HepG2 (cell line): ENCODE measurements around the gene NINJ2. TPM values are rescaled to one million over a fixed set of nuclear protein-coding genes. Genes with fewer than 3 reads are reported as not detected.

Source experiments
- AKAP8 ChIP-seq: sonication (generic); formaldehyde crosslinking; IDR thresholded peaks from 2 replicates; pipeline ENCODE4 v1.5.1; 2020; ENCODE audit warnings: mild to moderate bottlenecking, missing genetic modification reagents
- GATAD2A ChIP-seq: IDR thresholded peaks from 2 replicates; pipeline ENCODE4 v1.6.1; 2016
- JUNB ChIP-seq: sonication (generic); formaldehyde crosslinking; IDR thresholded peaks from 2 replicates; pipeline ENCODE4 v1.8.0; 2022; ENCODE audit warnings: missing genetic modification reagents, mild to moderate bottlenecking, borderline replicate concordance
- KDM4B ChIP-seq: sonication (generic); formaldehyde crosslinking; IDR thresholded peaks from 2 replicates; pipeline ENCODE4 v1.4.0; 2020; ENCODE audit warnings: missing genetic modification reagents
- KLF9 ChIP-seq: IDR thresholded peaks from 2 replicates; pipeline ENCODE4 v1.6.1; 2016; ENCODE audit warnings: low read depth
- MAFG ChIP-seq: sonication (generic); formaldehyde crosslinking; IDR thresholded peaks from 2 replicates; pipeline ENCODE4 v1.5.1; 2020; ENCODE audit warnings: mild to moderate bottlenecking, missing genetic modification reagents
- ZNF124 ChIP-seq: sonication (generic); formaldehyde crosslinking; IDR thresholded peaks from 2 replicates; pipeline ENCODE4 v1.4.0; 2020; ENCODE audit warnings: missing genetic modification reagents
- ZNF451 ChIP-seq: sonication (generic); formaldehyde crosslinking; IDR thresholded peaks from 2 replicates; pipeline ENCODE4 v1.5.0; 2020; ENCODE audit warnings: mild to moderate bottlenecking, missing genetic modification reagents
- ZNF788 ChIP-seq: sonication (generic); formaldehyde crosslinking; IDR thresholded peaks from 2 replicates; pipeline ENCODE4 v1.5.0; 2020; ENCODE audit warnings: mild to moderate bottlenecking, missing genetic modification reagents, borderline replicate concordance
- polyA plus RNA-seq, 8 experiments: library from polyadenylated mRNA; depleted of rRNA in 3 of 8; stranded (reverse) in 7 of 8; unstranded in 1 of 8; fragments of >200 nt; fragmentation: Illumina TruSeq in 4 of 8; extraction: Trizol in 4 of 8; gene quantifications; 2 replicates each; pipeline versions ENCODE4 v1.2.1 to v1.2.3, GENCODE V29; 2011 to 2016; ENCODE audit warnings: low read depth in 4 of 8, missing spikeins in 1 of 8, mixed read lengths in 1 of 8; ENCODE audit not compliant: insufficient read depth in 1 of 8
- total RNA-seq, 5 experiments: library from RNA; depleted of rRNA; stranded (reverse); fragments of >200 nt; fragmentation: Illumina TruSeq; extraction: Trizol; gene quantifications; 2 replicates each; pipeline ENCODE4 v1.2.3, GENCODE V29; 2016; ENCODE audit warnings: low read depth in 1 of 5
- TF ChIP-seq, protein P1 (sequence below): sonication (generic); formaldehyde crosslinking; IDR thresholded peaks from 2 replicates; pipeline ENCODE4 v1.4.0; 2020; ENCODE audit warnings: missing genetic modification reagents, borderline replicate concordance
- TF ChIP-seq, protein P2 (sequence below): sonication (generic); formaldehyde crosslinking; IDR thresholded peaks from 2 replicates; pipeline ENCODE4 v1.4.0; 2020; ENCODE audit warnings: mild to moderate bottlenecking, missing genetic modification reagents, borderline replicate concordance
- TF ChIP-seq, protein P3 (sequence below): sonication (generic); formaldehyde crosslinking; IDR thresholded peaks from 2 replicates; pipeline ENCODE4 v1.4.0; 2020; ENCODE audit warnings: mild to moderate bottlenecking, missing genetic modification reagents
- TF ChIP-seq, protein P4 (sequence below): sonication (generic); formaldehyde crosslinking; IDR thresholded peaks from 2 replicates; pipeline ENCODE4 v1.5.0; 2020; ENCODE audit warnings: mild to moderate bottlenecking, low read depth, missing genetic modification reagents, borderline replicate concordance
- TF ChIP-seq, protein P5 (sequence below): sonication (generic); formaldehyde crosslinking; IDR thresholded peaks from 2 replicates; pipeline ENCODE4 v1.4.0; 2020; ENCODE audit warnings: mild to moderate bottlenecking, low read depth, missing genetic modification reagents
- TF ChIP-seq, protein P6 (sequence below), 2 experiments: sonication (generic) in 1 of 2; formaldehyde crosslinking in 1 of 2; IDR thresholded peaks; 2 replicates each; pipeline versions ENCODE4 v1.4.0 to v1.6.1; 2016 to 2020; ENCODE audit warnings: borderline replicate concordance in 1 of 2, low read depth in 1 of 2, mild to moderate bottlenecking in 1 of 2, missing genetic modification reagents in 1 of 2
- TF ChIP-seq, protein P7 (sequence below): sonication (generic); formaldehyde crosslinking; IDR thresholded peaks from 2 replicates; pipeline ENCODE4 v1.8.1; 2023; ENCODE audit warnings: missing genetic modification reagents, mild to moderate bottlenecking, borderline replicate concordance

NINJ2 gene
- total and polyA plus RNA-seq, 2 of the 13 experiments (the other 11 are each of a cell fraction or from before 2014, with no cell fraction given), result 0.62 to 3.8 TPM

DNA sequence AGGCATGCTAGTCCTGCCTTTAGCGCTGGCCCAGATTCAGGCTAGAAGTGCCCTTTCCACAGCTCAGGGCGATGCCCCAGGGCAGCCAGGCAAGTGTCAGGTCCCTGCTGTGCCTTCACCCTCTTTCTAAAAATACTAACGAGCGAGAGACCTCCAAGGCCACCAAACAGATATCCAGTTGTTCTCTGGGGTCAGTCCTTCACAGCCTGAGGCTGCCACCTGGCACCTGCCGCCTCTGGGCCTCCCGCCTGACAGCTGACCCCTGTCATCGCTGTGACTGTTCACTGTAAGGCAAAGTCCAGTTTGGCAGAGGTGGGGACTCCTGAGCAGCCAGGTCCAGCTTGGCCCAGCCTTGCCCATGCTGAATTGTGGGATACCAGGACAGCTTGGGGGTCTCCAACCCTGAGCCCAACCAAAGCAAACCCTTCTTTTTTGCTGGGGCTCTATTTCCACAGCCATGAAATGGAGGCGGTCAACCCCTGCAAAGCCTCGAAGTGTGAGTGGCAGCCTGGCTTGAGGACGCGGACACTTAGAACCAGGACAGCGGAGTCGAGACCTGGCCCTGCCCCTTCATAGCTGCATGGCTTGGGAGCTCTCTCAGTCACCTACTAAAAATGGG, 79.9 kb downstream of the NINJ2 start (continued):
- TF ChIP-seq, protein P1, sequence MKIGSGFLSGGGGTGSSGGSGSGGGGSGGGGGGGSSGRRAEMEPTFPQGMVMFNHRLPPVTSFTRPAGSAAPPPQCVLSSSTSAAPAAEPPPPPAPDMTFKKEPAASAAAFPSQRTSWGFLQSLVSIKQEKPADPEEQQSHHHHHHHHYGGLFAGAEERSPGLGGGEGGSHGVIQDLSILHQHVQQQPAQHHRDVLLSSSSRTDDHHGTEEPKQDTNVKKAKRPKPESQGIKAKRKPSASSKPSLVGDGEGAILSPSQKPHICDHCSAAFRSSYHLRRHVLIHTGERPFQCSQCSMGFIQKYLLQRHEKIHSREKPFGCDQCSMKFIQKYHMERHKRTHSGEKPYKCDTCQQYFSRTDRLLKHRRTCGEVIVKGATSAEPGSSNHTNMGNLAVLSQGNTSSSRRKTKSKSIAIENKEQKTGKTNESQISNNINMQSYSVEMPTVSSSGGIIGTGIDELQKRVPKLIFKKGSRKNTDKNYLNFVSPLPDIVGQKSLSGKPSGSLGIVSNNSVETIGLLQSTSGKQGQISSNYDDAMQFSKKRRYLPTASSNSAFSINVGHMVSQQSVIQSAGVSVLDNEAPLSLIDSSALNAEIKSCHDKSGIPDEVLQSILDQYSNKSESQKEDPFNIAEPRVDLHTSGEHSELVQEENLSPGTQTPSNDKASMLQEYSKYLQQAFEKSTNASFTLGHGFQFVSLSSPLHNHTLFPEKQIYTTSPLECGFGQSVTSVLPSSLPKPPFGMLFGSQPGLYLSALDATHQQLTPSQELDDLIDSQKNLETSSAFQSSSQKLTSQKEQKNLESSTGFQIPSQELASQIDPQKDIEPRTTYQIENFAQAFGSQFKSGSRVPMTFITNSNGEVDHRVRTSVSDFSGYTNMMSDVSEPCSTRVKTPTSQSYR (CRISPR knock-in tag), result peak; percentile 34; the same call in 1 of the 2 replicates
- TF ChIP-seq KLF9 (CRISPR knock-in tag) (no peak), ZNF124 (no peak), ZNF788 (CRISPR knock-in tag) (peak; percentile 79; the same call in 1 of the 2 replicates), AKAP8 (no peak), GATAD2A (CRISPR knock-in tag) (peak; percentile 88), MAFG (CRISPR knock-in tag) (no peak), KDM4B (CRISPR knock-in tag) (no peak), JUNB (CRISPR knock-in tag) (no peak), ZNF451 (no peak)
- TF ChIP-seq, protein P2, sequence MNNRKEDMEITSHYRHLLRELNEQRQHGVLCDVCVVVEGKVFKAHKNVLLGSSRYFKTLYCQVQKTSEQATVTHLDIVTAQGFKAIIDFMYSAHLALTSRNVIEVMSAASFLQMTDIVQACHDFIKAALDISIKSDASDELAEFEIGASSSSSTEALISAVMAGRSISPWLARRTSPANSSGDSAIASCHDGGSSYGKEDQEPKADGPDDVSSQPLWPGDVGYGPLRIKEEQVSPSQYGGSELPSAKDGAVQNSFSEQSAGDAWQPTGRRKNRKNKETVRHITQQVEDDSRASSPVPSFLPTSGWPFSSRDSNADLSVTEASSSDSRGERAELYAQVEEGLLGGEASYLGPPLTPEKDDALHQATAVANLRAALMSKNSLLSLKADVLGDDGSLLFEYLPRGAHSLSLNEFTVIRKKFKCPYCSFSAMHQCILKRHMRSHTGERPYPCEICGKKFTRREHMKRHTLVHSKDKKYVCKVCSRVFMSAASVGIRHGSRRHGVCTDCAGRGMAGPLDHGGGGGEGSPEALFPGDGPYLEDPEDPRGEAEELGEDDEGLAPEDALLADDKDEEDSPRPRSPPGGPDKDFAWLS (CRISPR knock-in tag), result no peak
- TF ChIP-seq, protein P3, sequence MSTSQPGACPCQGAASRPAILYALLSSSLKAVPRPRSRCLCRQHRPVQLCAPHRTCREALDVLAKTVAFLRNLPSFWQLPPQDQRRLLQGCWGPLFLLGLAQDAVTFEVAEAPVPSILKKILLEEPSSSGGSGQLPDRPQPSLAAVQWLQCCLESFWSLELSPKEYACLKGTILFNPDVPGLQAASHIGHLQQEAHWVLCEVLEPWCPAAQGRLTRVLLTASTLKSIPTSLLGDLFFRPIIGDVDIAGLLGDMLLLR, result no peak
- TF ChIP-seq, protein P4, sequence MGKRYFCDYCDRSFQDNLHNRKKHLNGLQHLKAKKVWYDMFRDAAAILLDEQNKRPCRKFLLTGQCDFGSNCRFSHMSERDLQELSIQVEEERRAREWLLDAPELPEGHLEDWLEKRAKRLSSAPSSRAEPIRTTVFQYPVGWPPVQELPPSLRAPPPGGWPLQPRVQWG (CRISPR knock-in tag), result no peak
- TF ChIP-seq, protein P5, sequence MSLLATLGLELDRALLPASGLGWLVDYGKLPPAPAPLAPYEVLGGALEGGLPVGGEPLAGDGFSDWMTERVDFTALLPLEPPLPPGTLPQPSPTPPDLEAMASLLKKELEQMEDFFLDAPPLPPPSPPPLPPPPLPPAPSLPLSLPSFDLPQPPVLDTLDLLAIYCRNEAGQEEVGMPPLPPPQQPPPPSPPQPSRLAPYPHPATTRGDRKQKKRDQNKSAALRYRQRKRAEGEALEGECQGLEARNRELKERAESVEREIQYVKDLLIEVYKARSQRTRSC (CRISPR knock-in tag), result no peak
- TF ChIP-seq, protein P6, sequence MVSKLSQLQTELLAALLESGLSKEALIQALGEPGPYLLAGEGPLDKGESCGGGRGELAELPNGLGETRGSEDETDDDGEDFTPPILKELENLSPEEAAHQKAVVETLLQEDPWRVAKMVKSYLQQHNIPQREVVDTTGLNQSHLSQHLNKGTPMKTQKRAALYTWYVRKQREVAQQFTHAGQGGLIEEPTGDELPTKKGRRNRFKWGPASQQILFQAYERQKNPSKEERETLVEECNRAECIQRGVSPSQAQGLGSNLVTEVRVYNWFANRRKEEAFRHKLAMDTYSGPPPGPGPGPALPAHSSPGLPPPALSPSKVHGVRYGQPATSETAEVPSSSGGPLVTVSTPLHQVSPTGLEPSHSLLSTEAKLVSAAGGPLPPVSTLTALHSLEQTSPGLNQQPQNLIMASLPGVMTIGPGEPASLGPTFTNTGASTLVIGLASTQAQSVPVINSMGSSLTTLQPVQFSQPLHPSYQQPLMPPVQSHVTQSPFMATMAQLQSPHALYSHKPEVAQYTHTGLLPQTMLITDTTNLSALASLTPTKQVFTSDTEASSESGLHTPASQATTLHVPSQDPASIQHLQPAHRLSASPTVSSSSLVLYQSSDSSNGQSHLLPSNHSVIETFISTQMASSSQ (IDR thresholded peaks at IDR 0.05; ENCODE audit: low read depth), result 0 out of 2 replicates have a peak, but pooled peaks have one; percentile 36
- TF ChIP-seq, protein P6 (CRISPR knock-in tag; IDR thresholded peaks at IDR 0.05; ENCODE audit: borderline replicate concordance), result no peak; the same call in 1 of the 2 replicates
- TF ChIP-seq, protein P7, sequence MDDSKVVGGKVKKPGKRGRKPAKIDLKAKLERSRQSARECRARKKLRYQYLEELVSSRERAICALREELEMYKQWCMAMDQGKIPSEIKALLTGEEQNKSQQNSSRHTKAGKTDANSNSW (CRISPR knock-in tag), result no peak
